VCaP (cell line): ENCODE data around the gene ANKRD60.
A peak's percentile ranks its signal among the peaks of the same experiment; 100 is the strongest.

Experiments
- H3K27ac ChIP-seq: fragments of 450-650 bp; 2 replicates; pipeline ENCODE4 v1.5.1; 2017
- TF ChIP-seq, protein P1 (sequence below): fragments of 450-650 bp; conservative IDR thresholded peaks from 2 replicates; pipeline ENCODE4 v1.5.1; 2017; ENCODE audit warnings: mild to moderate bottlenecking, moderate library complexity

ANKRD60 gene

DNA sequence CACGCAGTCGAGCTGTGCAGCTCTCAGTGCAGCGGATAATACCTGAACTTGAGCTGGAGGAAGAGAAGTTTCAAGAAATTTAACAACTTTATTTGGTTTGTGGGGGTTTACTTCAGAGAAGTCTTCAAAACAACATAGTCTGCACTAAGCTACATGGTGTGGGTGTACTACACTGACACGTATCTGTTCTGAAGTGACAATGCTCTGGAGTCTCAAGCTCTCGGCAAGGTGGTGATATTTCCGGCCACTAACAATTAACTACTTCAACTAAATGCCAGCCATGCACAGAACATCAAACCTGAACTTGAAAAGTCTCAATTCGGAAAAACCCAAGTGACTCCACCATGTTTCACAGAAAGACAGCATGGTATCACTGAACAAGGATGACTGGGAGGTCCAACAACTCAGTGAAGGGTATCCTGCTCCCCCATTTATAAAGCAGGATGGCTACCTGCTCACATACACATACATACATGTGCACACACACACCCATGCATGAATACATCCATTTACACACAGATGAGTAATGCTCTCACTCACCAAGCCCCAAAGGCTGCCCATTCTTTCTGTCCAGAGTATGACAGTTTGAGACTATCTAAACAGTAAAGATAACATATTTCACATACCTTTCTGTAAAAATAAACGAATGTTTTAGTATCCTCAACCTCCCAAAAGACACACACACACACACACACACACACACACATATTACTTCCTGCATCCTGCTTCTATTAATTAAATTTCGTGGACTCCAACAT lies 15.4 kb upstream of the ANKRD60 start:
- no peak overlapping the region for H3K27ac ChIP-seq
- TF ChIP-seq, protein P1, sequence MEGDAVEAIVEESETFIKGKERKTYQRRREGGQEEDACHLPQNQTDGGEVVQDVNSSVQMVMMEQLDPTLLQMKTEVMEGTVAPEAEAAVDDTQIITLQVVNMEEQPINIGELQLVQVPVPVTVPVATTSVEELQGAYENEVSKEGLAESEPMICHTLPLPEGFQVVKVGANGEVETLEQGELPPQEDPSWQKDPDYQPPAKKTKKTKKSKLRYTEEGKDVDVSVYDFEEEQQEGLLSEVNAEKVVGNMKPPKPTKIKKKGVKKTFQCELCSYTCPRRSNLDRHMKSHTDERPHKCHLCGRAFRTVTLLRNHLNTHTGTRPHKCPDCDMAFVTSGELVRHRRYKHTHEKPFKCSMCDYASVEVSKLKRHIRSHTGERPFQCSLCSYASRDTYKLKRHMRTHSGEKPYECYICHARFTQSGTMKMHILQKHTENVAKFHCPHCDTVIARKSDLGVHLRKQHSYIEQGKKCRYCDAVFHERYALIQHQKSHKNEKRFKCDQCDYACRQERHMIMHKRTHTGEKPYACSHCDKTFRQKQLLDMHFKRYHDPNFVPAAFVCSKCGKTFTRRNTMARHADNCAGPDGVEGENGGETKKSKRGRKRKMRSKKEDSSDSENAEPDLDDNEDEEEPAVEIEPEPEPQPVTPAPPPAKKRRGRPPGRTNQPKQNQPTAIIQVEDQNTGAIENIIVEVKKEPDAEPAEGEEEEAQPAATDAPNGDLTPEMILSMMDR = no peak

DNA sequence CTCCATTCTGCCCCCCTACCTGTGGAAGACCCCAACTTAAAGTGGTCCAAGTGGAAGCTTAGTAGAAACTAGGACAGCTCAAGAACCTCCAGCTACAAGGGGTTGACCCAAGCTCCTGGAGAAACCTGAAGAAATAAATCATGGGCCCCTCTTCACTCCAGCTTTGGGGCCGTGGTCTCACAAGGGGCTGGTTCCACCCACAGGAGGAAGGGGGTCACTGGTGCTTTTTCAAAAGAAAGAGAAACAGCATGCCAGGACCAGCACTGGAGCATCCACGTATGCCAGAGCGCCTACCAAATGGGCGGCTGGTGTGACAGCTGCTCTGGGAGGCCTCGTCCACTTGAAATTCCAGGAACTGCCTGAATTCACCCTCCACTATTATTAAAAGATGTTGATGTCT lies 14.4 kb upstream of the ANKRD60 start:
- TF ChIP-seq, protein P1 = no peak
- H3K27ac ChIP-seq = no peak overlapping the region

DNA sequence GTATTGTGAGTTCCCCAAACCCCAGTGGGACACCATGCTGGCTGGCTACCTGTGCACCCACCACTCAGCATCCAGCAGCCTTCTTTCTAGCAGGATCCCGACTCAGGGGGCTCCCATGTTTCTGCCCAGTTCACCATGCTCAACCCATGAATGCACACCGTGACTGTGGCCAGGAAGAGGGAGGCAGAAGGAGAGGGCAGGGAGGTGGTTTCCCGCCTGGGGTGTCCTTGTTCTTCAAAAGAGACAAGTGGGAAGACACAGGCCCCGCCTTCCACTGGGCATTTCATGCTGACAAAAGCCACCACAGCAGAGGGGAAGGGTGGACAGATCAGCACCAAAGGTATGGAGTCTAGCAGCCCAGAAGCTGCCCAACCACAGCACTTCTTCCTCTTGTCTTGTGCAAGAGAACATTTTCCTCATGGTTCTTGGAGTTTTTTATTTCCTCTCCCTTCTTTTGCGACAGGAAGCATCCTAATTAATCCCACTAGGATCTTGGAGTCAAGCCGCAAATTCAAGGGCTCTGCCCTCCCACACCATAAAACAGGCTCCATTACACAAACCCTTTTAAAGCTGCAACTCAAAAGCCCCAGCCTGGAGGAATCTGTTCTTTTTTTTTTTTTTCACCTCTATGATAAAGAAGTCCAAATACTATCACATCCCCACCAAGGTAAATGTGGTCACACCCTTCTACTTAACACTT lies 13.5 kb upstream of the ANKRD60 start:
- TF ChIP-seq, protein P1 = no peak
- H3K27ac ChIP-seq = no peak overlapping the region

DNA sequence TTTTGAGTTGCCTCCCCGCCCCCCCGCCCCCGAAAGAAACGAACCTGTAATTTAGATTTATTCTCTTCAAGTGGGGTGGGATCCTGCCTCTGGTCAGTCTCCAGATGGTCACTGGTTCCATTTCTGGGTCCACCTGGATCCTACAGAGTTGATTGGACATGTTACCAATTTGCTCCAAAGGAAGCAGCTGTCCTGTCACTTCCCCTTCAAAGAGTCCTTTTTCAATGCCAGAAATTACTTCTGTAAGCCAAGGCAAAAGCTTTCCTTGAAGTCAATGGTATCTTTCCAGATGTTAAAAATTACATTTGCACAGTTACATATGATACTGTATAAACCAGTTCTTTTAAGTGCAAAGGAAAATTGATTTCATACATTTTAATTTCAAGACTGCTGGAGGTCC lies 12.0 kb upstream of the ANKRD60 start:
- TF ChIP-seq, protein P1 = no peak
- no peak overlapping the region for H3K27ac ChIP-seq

DNA sequence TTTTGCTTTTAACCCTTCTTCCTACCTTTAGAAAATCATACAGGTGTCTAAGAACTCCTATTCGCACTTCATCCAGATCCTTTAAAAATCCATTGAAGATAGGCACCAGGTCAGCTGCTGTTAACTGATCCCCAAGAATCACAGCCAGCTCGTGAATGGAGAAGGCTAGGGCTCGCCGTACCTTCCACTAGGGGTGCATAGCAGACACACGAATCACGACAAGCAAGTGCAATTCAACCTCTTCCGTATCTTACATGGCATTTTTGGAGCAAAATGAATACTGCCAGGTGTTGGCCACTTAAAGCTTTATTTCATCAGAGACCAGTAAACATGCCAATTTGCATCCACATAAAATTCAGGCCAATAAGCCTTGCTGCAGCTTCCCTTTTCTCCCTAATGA lies 10.8 kb upstream of the ANKRD60 start:
- no peak overlapping the region for H3K27ac ChIP-seq

DNA sequence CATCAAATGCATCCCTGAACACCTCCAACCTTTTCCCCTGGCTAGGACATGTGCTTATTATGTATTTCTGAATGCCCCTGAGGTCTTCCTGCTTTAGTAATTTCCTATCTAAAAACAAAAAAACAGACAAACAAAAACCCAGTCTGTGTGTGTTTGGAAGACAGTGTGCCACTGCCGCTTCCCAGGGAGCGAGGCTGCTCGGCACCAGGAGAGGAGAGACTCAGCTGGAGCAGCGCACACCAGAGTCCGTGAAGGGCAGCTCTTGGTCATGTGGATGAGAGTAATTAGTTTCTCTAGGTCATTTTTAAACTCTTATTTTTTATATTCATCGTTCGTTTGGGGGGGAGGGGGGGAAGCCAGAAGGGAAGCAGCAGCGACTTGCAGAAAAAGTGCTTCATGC lies 10.0 kb upstream of the ANKRD60 start:
- no peak overlapping the region for H3K27ac ChIP-seq
- TF ChIP-seq, protein P1 = no peak

More for the DNA sequence above, 10.8 kb upstream of the ANKRD60 start:
- TF ChIP-seq, protein P1 = no peak

DNA sequence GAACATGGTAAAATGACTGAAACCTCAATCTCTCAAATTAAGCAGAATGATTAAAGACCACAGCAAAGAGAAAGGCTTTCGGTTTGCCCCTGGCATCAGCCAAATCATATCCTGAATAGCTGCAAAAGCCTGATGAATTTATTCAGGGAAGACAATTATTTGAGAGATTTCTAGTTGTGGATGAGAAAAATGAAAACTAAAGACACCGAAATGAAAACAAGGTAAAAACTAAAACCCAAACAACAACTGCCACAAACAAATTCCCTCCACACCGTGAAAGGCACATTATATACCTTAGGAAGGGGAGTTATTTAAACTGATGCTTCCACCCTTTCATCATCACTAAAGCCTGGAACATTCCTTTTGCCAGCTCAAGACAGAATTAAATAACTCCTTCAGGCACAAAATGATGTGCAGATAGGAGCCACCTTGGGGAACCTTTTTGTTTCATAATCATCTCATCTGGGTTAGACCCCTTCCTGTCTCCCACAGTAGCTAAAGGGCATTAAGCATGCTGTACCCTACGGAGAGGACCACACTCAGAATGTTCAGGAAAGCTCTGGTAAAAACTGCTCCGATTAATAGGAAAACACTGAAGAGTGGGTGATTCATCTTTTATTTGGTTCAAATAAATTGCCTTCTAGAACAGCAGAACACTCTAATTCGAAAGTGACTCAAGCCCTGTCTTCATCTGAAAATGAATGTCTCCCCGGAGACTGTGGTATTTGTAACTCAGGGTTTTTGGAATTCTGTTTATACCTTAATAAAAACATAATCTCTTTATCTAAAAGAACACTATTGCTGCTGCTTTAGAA lies 9.1 kb upstream of the ANKRD60 start:
- TF ChIP-seq, protein P1 = no peak; the same call in 1 of the 2 replicates

More for the DNA sequence above, 9.1 kb upstream of the ANKRD60 start:
- H3K27ac ChIP-seq = peak overlapping the region; percentile 39; the same call in 1 of the 2 replicates
